PC-3 (cell line): Measurements from ENCODE around the gene ERGIC1. TPM values are rescaled to one million over a fixed set of nuclear protein-coding genes. Genes with fewer than 3 reads are reported as not detected.

Experiments
- ATAC-seq: fragments of 200-7000 bp; cut with Tn5 transposase; 2 replicates; pipeline ENCODE4 v1.9.1; 2020; ENCODE audit warnings: mild to moderate bottlenecking, moderate library complexity
- BruUV-seq: library from RNA; stranded (reverse); fragments of 400-500 nt; replicated peaks from 2 replicates; lab custom pipeline; 2021; lab: Mats Ljungman, UMichigan
- CTCF ChIA-PET: fragments of 300-600 bp; sonication (Branson Sonifier 250); formaldehyde crosslinking; loops from one replicate; lab custom pipeline; 2022; ENCODE audit warnings: antibody characterized with exemption; lab: Charles Lee
- POLR2A ChIA-PET: fragments of 300-600 bp; sonication (Branson Sonifier 250); formaldehyde crosslinking; loops from one replicate; lab custom pipeline; 2022; ENCODE audit warnings: antibody characterized with exemption; ENCODE audit not compliant: unreplicated experiment; lab: Charles Lee
- DNase-seq: peaks from one replicate; pipeline ENCODE4 v3.0.0-alpha.2; 2015
- H2AFZ ChIP-seq: fragments of 300-600 bp; sonication (generic); 2 replicates; pipeline ENCODE4 v1.6.0; 2016; ENCODE audit warnings: antibody characterized with exemption, low read length
- H3F3A ChIP-seq: fragments of 300-600 bp; sonication (generic); one replicate; pipeline ENCODE4 v1.6.0; 2017; ENCODE audit warnings: antibody characterized with exemption, low read length, control low read depth, mild to moderate bottlenecking; ENCODE audit not compliant: unreplicated experiment
- H3K27ac ChIP-seq: fragments of 300-600 bp; sonication (generic); 2 replicates; pipeline ENCODE4 v1.5.1; 2016; ENCODE audit warnings: mild to moderate bottlenecking, low read length
- H3K27me3 ChIP-seq: fragments of 300-600 bp; sonication (generic); 2 replicates; pipeline ENCODE4 v1.6.1; 2016; ENCODE audit warnings: low read length, mixed read lengths
- H3K36me3 ChIP-seq: fragments of 300-600 bp; sonication (generic); 2 replicates; pipeline ENCODE4 v1.6.1; 2016; ENCODE audit warnings: low read depth, mixed run types, low read length, mixed read lengths
- H3K4me1 ChIP-seq: fragments of 300-600 bp; sonication (generic); 2 replicates; pipeline ENCODE4 v1.5.1; 2016; ENCODE audit warnings: low read length; ENCODE audit not compliant: insufficient read depth
- H3K4me2 ChIP-seq: fragments of 300-600 bp; sonication (generic); 2 replicates; pipeline ENCODE4 v1.6.0; 2016; ENCODE audit warnings: low read length
- H3K4me3 ChIP-seq: fragments of 300-600 bp; sonication (generic); 2 replicates; pipeline ENCODE4 v1.5.1; 2016; ENCODE audit warnings: mild to moderate bottlenecking, low read length, mixed read lengths
- H3K79me2 ChIP-seq: fragments of 300-600 bp; sonication (generic); 2 replicates; pipeline ENCODE4 v1.6.1; 2017; ENCODE audit warnings: low read length, mixed read lengths
- H3K9ac ChIP-seq: fragments of 300-600 bp; sonication (generic); 2 replicates; pipeline ENCODE4 v1.6.0; 2016; ENCODE audit warnings: mild to moderate bottlenecking, low read length
- H3K9me2 ChIP-seq: fragments of 300-600 bp; sonication (generic); replicated peaks from 2 replicates; pipeline ENCODE4 v1.6.1; 2016; ENCODE audit warnings: mixed run types, low read length, mixed read lengths
- H3K9me3 ChIP-seq: fragments of 300-600 bp; sonication (generic); 2 replicates; pipeline ENCODE4 v1.6.1; 2016; ENCODE audit warnings: low read length, mixed read lengths
- H4K20me1 ChIP-seq: fragments of 300-600 bp; sonication (generic); 2 replicates; pipeline ENCODE4 v1.6.1; 2016; ENCODE audit warnings: low read length, mixed read lengths
- EZH2 ChIP-seq: fragments of 300-600 bp; sonication (generic); IDR thresholded peaks from one replicate; pipeline ENCODE4 v1.6.1; 2017; ENCODE audit warnings: antibody characterized with exemption, mild to moderate bottlenecking, low read length; ENCODE audit not compliant: unreplicated experiment
- EZH2phosphoT487 ChIP-seq: fragments of 300-600 bp; sonication (generic); IDR thresholded peaks from 2 replicates; pipeline ENCODE4 v1.6.1; 2018; ENCODE audit warnings: mild to moderate bottlenecking, antibody characterized with exemption, low read length, borderline replicate concordance
- intact Hi-C: fragments of 100-400 bp; cut with micrococcal nuclease; formaldehyde crosslinking; loops from 2 replicates; pipeline ENCODE4 v1.9.0; 2023
- total RNA-seq: library from RNA; depleted of rRNA; stranded (reverse); fragments of >200 nt; gene quantifications from 2 replicates; pipeline ENCODE4 v1.2.3, GENCODE V29; 2014
- TF ChIP-seq, protein P1 (sequence below): fragments of 300-600 bp; sonication (generic); conservative IDR thresholded peaks from 2 replicates; pipeline ENCODE4 v1.5.1; 2017; ENCODE audit warnings: antibody characterized with exemption, low read depth, mild to moderate bottlenecking, low read length

The ERGIC1 gene
- total RNA-seq, 1 experiment from 2014 or later, result 148 TPM

DNA sequence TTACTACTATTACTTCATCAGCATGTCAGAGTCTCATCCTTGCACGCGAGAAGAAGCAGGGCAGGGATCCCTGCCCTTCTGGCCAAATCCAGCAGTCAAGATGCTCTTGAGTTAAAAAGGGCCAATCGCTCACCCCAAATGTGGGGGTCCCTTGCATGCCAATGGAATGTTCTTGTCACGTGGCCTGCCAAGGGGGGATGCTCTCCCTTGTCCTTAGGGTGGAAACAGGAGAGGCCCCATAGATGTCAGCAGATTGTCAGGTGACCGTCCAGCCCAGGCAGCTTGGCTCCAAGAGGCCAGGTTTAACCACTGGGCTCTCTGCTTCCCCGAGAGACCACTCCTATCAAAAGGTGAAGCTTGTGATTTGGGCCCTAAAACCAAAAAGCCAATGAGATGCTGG is 37.7 kb upstream of the ERGIC1 start:
- ATAC-seq (no peak), DNase-seq (no peak)
- H3K4me1 ChIP-seq, result peaks cover 53% of the 10 kb centered on the region
- H3K4me2 ChIP-seq, result no peak overlapping the region
- no peaks in the 10 kb centered on the region for H3K79me2 ChIP-seq
- BruUV-seq, result no TSS peak
- no peaks in the 10 kb centered on the region for H4K20me1 ChIP-seq
- POLR2A ChIA-PET, result no interaction called here
- H2AFZ ChIP-seq, result no peak overlapping the region
- H3K9me2 ChIP-seq, result no peaks in the 10 kb centered on the region
- H3K36me3 ChIP-seq, result no peaks in the 10 kb centered on the region
- no peaks in the 10 kb centered on the region for H3K27me3 ChIP-seq
- TF ChIP-seq EZH2 (no peak), EZH2phosphoT487 (no peak)
- TF ChIP-seq, protein P1, sequence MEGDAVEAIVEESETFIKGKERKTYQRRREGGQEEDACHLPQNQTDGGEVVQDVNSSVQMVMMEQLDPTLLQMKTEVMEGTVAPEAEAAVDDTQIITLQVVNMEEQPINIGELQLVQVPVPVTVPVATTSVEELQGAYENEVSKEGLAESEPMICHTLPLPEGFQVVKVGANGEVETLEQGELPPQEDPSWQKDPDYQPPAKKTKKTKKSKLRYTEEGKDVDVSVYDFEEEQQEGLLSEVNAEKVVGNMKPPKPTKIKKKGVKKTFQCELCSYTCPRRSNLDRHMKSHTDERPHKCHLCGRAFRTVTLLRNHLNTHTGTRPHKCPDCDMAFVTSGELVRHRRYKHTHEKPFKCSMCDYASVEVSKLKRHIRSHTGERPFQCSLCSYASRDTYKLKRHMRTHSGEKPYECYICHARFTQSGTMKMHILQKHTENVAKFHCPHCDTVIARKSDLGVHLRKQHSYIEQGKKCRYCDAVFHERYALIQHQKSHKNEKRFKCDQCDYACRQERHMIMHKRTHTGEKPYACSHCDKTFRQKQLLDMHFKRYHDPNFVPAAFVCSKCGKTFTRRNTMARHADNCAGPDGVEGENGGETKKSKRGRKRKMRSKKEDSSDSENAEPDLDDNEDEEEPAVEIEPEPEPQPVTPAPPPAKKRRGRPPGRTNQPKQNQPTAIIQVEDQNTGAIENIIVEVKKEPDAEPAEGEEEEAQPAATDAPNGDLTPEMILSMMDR, result no peak
- no peaks in the 10 kb centered on the region for H3K9me3 ChIP-seq
- no peak overlapping the region for H3K27ac ChIP-seq
- H3K9ac ChIP-seq, result no peak overlapping the region
- H3K4me3 ChIP-seq, result no peak overlapping the region
- intact Hi-C loops, result no loop called here
- CTCF ChIA-PET, result no interaction called here
- H3F3A ChIP-seq, result no peaks in the 10 kb centered on the region

DNA sequence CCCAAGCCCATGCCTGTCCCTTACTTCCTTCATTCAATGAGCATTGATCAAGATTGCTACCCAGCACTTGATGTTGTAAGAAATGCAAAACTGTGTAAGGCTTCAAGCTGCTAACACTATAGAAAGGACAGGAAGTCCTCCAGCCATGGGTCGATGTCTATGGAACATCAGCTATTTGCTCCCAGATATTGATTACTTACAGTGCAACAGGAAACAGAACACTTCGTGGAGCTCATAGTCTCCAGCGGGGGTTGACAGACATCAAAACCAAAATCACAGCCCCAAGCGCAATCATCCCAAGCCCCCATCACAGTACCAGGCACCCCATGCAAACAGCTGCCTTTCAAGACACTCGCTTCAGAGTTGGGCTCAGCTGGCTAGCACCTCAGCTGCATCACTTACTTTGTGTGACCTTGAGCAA is 36.3 kb upstream of the ERGIC1 start:
- Histone ChIP-seq H3K9ac (peak overlapping the region; percentile 74), H2AFZ (no peak overlapping the region), H3K9me2 (no peaks in the 10 kb centered on the region), H4K20me1 (no peaks in the 10 kb centered on the region), H3F3A (no peaks in the 10 kb centered on the region), H3K9me3 (no peaks in the 10 kb centered on the region), H3K36me3 (no peaks in the 10 kb centered on the region), H3K4me1 (peaks cover 68% of the 10 kb centered on the region), H3K4me3 (peak overlapping the region; percentile 50; the same call in 1 of the 2 replicates), H3K79me2 (no peaks in the 10 kb centered on the region), H3K4me2 (peak overlapping the region; percentile 76), H3K27ac (peak overlapping the region; percentile 94), H3K27me3 (no peaks in the 10 kb centered on the region)
- ATAC-seq (peak; percentile 11; the same call in 1 of the 2 replicates), DNase-seq (no peak)
- intact Hi-C loops, result loop anchor here (1.0 kb wide), 3 partner anchors 15 to 25 kb away; no protein-coding TSS in a partner anchor
- POLR2A ChIA-PET, result interaction anchor here (0.7 to 0.9 kb wide), 2 partner anchors 20 to 26 kb away, joined by 3 to 4 read pairs; no protein-coding TSS in a partner anchor
- TSS peak; percentile 27 for BruUV-seq
- no peak for TF ChIP-seq EZH2
- TF ChIP-seq EZH2phosphoT487, result no peak
- TF ChIP-seq, protein P1, result no peak
- CTCF ChIA-PET, result interaction anchor here (1.9 kb wide), 1 partner anchor 26 kb away, joined by 4 read pairs; no protein-coding TSS in a partner anchor
